ENCODE measurements around the gene LAMA2. TPM values are rescaled to one million over a fixed set of nuclear protein-coding genes. Genes with fewer than 3 reads are reported as not detected.
"Not testable (repeated sequence)": the region's sequence is repeated elsewhere in the genome, so short reads cannot be mapped to it uniquely, and the experiment has no call there.

The LAMA2 gene
- total RNA-seq, 1 donor: not detected

DNA sequence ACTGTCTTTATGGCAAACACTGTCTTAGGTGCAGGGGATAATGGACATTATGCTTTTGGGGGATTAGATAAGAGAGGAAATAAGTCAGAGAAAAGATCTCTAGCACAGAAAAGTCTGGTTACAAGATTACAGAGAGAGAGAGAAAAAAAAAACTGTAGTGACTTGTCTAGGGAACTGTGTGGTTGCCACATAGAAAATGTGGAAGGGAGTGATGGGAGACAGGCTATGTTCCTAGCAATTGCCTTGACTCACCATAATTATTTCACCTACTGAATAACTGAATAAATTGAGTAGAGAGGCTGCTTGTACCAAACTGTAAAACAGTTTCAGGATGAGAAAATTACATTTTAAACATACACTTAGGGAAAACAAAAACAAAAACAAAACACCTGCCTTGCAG, 229.7 kb downstream of the LAMA2 start:
- no peak for DNase-seq (ENCODE audit: low read depth in 2 of 3, low spot score in 2 of 3)

DNA sequence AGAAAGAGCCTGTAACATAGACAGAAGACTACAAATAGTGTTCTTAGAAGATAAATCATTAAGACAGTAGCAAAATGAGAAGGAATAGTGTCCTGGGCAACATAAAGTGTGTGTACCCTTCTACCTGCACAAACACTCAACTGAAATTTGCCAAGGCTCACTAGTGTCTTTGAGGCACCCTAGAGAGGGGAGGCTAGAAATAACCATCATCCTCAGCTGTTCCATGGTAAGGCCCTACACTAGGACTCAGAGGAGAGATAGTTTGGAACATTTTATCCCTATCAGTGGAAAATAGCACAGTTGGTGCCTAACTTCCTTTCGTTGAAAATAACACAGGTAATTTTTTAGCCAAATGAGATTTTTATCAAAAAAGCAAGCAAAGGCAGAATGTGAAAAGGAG, 230.7 kb downstream of the LAMA2 start:
- DNase-seq (ENCODE audit: low read depth in 2 of 3, low spot score in 2 of 3): no peak

DNA sequence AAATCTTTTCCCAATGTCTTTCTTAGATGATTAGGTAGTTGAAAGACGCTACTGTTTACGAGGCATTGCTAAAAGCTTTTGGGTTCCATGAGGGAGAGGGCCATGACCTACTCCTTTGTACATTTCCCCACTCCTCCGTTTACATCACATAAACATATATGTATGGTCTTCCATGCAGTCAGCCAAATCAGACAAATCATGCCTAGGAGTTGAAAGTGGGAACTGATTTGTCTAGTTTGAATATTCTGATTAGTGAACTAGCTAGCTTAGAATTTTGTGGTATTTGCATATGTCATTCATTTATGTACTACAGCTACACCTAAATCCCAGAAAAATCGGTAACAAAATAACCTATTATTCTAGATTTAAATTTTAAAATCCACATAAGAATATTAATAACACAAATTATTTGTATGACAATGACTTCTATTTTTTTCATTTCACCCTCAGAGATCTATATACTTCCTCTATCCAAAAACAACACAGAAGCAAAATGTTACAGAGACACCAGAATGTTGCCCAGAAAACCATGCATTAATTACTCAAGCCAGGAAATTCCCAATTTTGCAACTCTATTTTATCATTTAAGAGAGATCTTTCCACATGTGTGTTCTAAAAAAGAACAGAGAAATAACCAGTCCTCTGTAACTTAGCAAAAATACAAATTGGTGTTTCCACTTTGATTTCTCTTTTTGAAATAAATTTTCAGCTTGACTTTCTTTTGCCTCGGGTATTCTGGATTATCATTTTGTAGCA, 231.9 kb downstream of the LAMA2 start:
- DNase-seq (ENCODE audit: low read depth in 2 of 3, low spot score in 2 of 3): no peak

DNA sequence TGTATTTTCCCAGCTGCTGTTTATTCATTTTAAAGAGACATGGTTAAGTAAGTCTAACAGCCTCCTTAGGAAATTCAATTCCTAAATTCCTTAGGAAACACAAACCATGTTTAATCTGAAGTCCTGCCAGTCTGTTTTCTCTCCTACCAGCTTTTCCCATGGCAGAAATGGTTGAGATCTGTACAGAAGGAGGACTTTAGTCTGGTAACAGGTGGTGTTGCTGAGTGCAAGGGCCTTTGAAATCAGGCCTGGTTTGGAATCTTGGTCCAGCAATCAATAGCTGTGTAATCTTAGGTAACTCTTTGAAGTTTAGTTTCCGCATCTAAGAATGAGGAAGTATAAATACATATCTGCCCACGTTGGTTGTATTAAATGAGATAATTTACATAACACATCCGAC, 232.5 kb downstream of the LAMA2 start:
- DNase-seq (ENCODE audit: low read depth in 2 of 3, low spot score in 2 of 3): no peak

DNA sequence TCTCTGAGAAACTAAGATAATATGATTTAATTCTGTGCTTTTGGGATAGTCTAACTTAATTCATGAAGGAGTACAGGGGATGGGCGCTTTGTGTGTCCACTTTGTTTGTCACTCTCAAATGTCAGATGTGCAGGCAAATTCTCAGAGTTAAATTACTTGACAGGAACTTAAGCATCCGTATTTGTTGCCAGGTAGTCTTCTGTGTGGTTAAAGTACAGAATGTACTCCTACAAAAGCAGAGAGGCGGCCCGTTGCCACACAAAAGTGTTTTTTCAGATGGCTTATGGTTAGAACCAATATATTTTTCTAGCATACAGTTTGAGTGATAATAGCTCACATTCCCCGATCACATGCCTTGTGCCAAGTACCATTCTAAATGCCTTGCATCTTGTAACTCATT, 234.4 kb downstream of the LAMA2 start:
- DNase-seq (ENCODE audit: low read depth in 2 of 3, low spot score in 2 of 3): no peak

DNA sequence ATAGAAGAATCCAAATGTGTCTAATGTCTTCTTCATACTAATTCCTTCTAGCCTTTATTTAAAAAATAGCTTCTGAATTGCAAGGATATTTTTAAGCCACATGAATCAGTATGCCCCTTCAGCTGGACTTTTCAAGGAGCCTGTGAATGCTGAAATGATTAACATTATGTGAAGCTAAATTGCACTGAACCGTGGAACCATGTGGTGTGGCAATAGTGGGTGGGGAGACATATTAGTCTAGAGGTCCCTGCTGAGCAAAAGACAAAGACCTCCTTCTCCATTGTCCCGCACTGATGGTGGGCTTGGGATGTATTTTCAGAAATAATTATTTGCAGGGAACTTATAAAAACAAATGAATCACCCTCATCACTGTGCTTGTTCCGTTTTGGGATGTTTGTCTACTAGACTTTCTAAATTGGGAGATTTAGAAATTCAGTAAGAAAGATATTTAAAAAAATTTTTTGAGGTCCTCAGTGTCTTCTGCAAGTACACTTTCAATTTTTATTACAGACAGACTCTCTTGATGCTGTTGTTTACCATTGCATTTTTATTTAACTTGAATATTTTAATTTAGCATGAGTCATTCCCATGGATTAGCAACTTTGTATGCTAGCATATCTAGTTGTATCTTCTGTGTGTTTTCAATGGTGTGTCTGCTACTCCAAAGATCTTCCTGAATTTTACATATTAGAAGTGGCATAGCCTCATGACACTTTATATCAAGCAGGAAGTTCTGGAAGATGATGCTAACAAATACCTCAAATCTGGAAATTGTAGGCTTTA, 238.1 kb downstream of the LAMA2 start:
- no peak for DNase-seq (ENCODE audit: low read depth in 2 of 3, low spot score in 2 of 3)

DNA sequence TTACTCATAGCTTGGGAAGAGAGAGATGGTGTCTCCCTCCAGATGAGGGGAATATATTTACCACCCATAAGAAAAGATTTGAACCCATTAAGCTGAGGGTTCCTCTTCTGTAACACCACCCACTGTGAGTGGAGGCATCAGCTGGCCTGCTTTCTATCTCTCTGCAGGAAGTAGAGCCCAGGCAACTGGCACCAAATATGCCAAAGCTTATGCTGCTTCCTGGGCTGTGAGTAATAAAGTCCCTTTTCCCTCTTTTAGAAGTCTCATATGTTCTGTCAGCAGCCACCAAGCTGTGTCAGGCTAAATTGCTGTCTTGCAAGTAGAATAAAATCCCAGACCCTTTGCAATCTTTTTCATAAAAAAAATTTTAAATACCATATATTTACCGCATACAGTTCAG, 241.4 kb downstream of the LAMA2 start:
- DNase-seq (ENCODE audit: low read depth in 2 of 3, low spot score in 2 of 3): no peak

DNA sequence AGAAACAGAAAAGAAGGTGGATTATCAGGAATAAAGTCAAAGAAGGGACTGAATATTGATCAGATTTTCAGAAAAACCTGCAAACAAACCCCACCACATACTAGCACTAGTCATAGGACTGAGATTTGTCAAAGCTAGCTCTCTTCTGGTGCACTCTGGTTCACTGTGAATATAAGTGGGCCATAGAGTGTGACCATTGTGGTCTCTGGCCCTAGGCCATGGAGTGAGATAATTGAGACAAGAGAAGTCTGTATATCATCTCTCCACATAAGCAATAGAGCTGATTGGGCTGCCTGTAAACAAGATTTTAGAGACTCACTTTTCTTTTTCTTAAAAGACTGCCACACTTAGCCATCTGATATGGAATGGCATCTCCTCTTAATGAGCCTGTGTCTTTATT, 247.2 kb downstream of the LAMA2 start:
- DNase-seq (ENCODE audit: low read depth in 2 of 3, low spot score in 2 of 3): no peak

DNA sequence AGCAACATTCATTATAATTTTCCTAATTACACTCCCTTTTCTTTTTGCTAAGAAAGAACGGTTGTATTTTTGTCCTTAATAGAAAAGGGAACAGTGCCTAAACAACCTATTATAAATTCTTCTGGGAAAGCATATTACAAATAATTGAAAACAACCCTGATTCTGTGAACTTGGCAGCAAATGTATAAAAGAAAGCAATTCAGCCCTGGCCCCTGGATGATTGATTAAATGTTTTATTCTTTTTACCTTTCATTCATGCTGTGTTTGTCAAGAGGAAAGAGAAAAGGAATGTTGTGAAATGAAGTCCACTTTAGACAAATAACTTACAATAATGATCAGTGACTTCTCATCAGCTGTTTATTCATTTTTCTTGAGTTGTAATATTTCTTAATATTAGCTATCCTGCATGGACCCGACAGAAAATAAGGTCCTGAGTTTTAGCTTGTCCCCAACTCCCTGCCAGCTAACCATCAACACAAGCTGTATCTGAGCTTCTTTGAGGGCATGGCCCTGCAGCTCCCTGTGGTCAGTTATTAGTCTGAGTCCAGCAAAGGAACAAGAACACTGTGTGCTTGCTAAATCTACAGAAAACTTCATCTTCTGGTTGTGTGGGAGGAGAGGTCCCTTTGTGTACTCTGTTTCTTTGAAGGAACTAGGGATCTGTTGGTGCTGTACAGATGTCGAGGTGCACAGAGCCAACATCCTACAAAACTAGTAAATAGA, 248.2 kb downstream of the LAMA2 start:
- no peak for DNase-seq (ENCODE audit: low read depth in 2 of 3, low spot score in 2 of 3)

DNA sequence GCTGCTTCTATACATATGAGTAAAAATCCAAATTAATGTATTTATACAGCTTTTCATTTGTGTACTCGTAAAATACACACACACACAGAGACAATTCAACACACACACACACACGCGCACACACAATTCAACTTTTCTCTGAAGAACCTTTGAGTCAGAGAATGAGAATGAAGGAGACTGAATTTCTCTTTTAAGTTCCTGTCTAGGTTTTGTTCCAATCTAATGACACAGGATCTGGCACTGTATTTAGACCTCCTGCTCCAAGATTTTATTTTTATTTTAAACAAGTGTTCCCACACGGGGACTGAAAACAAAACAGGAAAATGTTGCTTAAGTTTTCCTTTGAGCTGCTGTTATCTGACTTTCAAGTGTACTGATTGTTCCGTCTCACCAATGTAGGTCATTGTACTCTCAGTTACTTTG, 250.8 kb downstream of the LAMA2 start:
- no peak for DNase-seq (ENCODE audit: low read depth in 2 of 3, low spot score in 2 of 3)

DNA sequence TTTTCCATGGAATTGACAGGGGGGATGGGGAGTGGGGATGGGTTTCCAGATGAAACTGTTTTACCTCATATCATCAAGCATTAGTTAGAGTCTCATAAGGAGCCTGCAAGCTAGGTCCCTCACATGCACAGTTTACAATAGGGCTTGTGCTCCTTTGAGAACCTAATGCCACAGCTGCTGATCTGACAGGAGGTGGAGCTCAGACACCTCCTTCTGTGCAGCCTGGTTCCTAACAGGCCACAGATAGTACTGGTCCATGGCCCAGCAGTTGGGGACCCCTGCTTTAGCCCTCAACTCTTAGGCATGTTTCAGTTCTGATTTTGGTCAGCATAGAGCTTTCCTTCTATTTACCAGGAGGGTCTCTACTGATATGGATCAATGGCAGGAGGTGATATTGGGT, 251.6 kb downstream of the LAMA2 start:
- DNase-seq (ENCODE audit: low read depth in 2 of 3, low spot score in 2 of 3): no peak

DNA sequence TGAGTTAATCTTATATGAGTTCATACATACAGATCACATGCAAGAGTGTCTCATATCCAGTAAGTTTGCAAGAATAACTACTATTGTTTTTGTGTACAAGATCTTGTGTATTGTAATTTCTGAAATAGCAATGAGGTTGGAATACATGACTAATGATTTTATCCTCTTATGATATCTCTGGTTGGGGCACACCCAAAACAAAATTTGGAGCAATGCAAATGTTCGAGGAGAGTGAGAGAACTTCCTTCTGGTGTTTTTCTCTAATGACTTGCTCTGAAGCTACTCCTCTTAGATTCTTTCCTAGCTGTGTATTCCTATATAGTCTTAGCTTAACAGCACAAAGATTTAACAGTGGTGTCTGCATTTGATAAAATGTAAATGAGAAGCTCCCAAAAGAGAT, 252.5 kb downstream of the LAMA2 start:
- DNase-seq (ENCODE audit: low read depth in 2 of 3, low spot score in 2 of 3): no peak

DNA sequence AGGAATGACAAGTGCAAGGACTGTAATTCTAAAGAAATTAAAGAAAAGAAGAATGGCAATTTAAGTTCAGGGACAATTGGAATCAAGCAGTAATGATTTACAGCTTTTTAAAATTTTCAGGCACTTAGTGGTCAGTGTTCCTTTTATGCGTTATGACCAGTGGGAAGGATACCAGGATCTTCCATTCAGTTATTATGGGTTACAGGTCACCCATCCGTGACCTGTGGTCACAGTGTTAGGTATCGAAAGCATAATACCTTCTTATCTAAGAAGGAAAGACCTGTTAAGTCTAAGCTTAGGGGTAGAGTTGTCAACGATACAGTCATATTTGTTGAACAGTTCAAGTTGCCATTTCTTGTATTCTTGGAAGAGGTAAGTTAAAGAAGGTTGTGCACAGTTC, 253.8 kb downstream of the LAMA2 start:
- DNase-seq (ENCODE audit: low read depth in 2 of 3, low spot score in 2 of 3): no peak

DNA sequence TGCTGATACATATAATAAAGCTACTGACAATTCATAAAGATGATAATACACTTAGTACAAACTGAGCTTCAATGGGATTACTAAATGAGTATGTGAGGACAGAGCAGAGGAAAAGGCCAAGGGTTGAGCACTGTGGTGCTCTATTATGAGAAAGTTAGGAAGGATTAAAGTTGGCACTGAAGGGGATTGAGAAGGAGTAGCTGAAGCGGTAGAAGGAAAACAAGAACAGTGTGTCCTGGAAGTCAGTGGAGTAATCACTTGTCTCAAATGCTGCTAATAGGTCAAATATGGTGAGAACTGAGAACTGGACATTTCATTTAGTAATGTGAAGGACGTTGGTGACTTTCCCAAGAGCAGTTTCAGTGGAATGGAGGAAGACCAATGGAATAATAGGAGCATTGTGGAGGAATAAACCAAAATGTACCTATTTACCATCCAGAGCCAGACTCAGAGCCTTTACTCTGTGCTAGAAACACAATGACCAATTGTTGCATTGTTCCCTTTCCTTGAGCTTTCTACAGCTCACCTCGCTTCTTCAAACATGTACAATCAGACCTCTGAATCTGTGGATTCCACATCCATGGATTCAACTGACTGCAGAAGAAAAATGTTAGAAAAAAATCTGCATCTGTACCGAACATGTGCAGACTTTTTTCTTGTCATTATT, 255.9 kb downstream of the LAMA2 start:
- DNase-seq (ENCODE audit: low read depth in 2 of 3, low spot score in 2 of 3): no peak

DNA sequence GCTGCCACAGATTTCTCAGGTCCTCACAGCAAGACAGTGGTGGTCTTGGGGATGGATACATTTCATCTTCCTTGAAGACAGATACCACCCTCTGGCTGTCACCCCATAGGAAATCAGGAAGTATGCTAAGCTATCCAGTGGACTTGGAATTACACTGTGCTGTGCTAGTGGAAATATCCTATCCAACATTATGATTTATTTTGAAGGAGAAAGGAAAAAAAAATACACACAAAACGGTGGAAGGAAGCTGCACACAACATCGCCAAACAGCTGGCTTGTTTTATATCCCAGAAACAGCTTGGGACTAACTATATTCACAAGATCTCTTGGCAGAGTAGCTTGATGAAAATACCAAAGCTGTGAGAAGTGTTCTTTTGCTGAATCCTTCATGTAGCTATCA, 257.6 kb downstream of the LAMA2 start:
- DNase-seq (ENCODE audit: low read depth in 2 of 3, low spot score in 2 of 3): no peak

DNA sequence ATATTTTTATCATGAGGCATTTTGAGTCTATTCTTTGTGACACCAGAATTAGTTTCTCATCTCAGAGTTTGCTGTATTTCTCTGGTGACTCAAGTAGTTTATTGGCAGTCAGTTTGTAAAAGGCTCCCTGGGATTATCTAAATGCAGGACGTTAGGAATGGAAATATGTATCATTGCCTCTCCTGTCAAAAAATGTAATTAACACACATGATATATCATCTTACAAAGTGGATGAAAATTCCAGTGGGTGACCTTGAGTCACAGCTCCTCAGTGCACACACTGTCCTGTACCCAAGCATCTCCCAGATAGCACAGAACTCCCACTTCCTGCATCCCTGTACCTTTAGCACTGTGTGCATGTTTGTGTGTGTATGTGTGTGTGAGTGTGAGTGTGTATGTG, 258.6 kb downstream of the LAMA2 start:
- DNase-seq (ENCODE audit: low read depth in 2 of 3, low spot score in 2 of 3): no peak

DNA sequence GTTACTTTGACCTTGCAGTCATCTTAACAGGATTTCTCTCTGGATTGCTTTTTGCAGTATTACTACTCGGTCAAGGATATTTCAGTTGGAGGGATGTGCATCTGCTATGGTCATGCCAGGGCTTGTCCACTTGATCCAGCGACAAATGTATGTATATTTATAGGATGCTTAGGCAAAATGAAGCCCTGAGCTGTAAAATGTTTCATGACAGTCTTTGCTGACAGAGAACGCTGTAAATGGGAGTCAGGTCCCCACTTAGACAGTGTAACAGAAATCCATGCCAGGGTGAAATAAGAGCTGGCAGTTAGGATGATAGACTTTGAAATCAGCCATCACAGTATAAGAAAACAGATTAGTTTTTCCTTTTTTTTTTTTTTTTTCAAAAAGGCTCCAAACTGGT, 264.0 kb downstream of the LAMA2 start:
- DNase-seq (ENCODE audit: low read depth in 2 of 3, low spot score in 2 of 3): no peak

DNA sequence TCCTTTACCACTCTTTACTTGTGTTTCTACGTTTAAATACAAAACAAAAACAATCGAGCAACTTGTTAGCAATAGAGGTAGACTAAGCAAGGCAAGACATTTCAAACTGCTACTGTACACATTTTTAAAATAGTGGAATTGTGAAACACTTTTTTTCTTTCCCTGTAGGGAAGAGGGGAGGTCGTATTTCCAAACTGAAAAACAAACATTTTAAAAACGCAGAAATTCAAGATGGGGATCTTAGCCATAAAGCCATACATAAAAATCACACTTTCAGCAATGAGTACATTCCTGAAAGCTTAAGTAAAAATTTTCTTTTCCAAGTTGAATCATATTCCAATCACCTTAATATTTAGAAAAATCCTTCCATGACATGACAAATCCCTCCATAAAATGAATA, 267.6 kb downstream of the LAMA2 start:
- DNase-seq (ENCODE audit: low read depth in 2 of 3, low spot score in 2 of 3): no peak

DNA sequence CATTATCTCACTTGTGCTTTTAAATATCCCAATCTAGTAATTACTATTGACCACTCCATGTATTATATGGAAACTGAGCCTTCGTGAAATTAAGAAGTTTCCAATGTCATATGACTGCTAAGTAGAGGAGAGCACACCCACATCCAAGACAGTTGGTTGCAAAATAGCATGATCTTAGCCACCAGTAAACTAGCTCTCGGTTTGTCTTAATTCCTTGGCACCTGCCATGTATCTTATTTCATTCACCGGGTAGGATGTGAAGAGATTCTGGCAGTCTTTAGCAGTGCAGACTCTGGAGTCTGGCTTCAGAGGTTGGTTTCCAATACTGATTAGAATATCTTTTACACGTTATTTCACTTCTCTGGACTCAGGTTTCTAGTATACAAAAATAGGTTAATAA, 270.3 kb downstream of the LAMA2 start:
- DNase-seq (ENCODE audit: low read depth in 2 of 3, low spot score in 2 of 3): no peak

DNA sequence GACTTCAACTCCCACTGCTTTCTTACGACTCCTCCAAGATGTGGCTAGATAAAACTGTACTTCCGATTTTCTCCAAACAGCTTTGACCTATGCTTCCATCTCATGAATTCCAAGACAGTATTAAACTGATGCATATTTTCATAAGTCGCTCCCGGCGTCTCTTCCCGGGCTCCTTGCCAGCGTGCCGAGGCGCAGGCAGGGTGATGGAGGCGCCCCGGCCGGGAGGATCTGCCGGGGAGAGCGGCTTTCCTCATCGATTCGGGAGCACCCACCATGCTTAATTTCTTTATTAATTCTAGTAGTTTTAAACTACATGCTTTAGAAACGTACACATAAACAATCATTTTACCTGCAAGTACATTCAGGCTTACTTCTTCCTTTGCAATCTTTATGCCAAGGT, 276.3 kb downstream of the LAMA2 start:
- DNase-seq (ENCODE audit: low read depth in 2 of 3, low spot score in 2 of 3): not testable (repeated sequence)

DNA sequence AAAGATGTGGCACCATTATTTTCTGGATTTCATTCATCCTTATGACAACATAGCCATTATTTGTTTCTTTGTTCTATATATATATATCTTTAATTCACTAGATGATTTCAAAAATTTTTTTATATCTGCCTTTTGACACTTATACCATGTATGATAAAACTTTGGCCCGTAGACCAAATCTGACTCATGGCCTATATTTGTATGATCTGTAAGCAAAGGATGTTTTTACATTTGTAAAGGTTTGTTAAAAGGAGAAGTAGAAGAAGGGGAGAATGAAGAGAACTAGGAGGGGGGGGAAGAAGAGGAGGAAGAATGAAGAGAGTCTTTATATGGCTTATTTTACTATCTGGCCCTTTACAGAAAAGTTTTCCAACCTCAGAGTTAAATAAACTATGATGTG, 279.7 kb downstream of the LAMA2 start:
- DNase-seq (ENCODE audit: low read depth in 2 of 3, low spot score in 2 of 3): no peak

All from hematopoietic multipotent progenitor cell (in vitro differentiated cells).